PC-9 (cell line): ENCODE measurements around the gene RAB28. TPM values are rescaled to one million over a fixed set of nuclear protein-coding genes. Genes with fewer than 3 reads are reported as not detected.

Experiments used
- BruUV-seq: library from RNA; stranded (reverse); fragments of 400-500 nt; replicated peaks from 2 replicates; lab custom pipeline; 2021; lab: Mats Ljungman, UMichigan
- CTCF ChIA-PET: fragments of 300-600 bp; sonication (Branson Sonifier 250); formaldehyde crosslinking; loops from one replicate; lab custom pipeline; 2022; ENCODE audit warnings: antibody characterized with exemption; lab: Charles Lee
- POLR2A ChIA-PET: fragments of 300-600 bp; sonication (Branson Sonifier 250); formaldehyde crosslinking; loops from one replicate; lab custom pipeline; 2022; ENCODE audit warnings: antibody characterized with exemption; ENCODE audit not compliant: unreplicated experiment; lab: Charles Lee
- DNase-seq, 2 experiments: peaks; one replicate each; pipeline versions ENCODE4 v3.0.0 to v3.0.0-alpha.2; 2015 to 2022; ENCODE audit warnings: mixed read lengths in 1 of 2
- H2AFZ ChIP-seq: fragments of 200-600 bp; sonication (generic); 2 replicates; pipeline ENCODE4 v1.8.1; 2017; ENCODE audit warnings: antibody characterized with exemption
- H3F3A ChIP-seq: fragments of 200-600 bp; sonication (generic); 2 replicates; pipeline ENCODE4 v1.8.1; 2017; ENCODE audit warnings: antibody characterized with exemption, mild to moderate bottlenecking, low read depth; ENCODE audit not compliant: insufficient read depth
- H3K27ac ChIP-seq: fragments of 200-600 bp; sonication (generic); 2 replicates; pipeline ENCODE4 v1.6.1; 2016; ENCODE audit warnings: mixed run types
- H3K27me3 ChIP-seq: fragments of 200-600 bp; sonication (generic); 2 replicates; pipeline ENCODE4 v1.6.1; 2016; ENCODE audit warnings: low read depth, mixed run types; ENCODE audit not compliant: insufficient read depth
- H3K36me3 ChIP-seq: fragments of 200-600 bp; sonication (generic); 2 replicates; pipeline ENCODE4 v1.6.1; 2016; ENCODE audit warnings: low read depth, mixed run types
- H3K4me1 ChIP-seq: fragments of 200-600 bp; sonication (generic); replicated peaks from 2 replicates; pipeline ENCODE4 v1.6.1; 2016; ENCODE audit warnings: mixed run types; ENCODE audit not compliant: insufficient read depth
- H3K4me2 ChIP-seq: fragments of 200-600 bp; sonication (generic); 2 replicates; pipeline ENCODE4 v1.6.1; 2017; ENCODE audit warnings: mixed run types
- H3K4me3 ChIP-seq: fragments of 200-600 bp; sonication (generic); 2 replicates; pipeline ENCODE4 v1.6.1; 2016; ENCODE audit warnings: mixed run types
- H3K79me2 ChIP-seq: fragments of 200-600 bp; sonication (generic); 2 replicates; pipeline ENCODE4 v1.6.1; 2017; ENCODE audit warnings: low read depth, mixed run types
- H3K9me2 ChIP-seq: fragments of 200-600 bp; sonication (generic); 2 replicates; pipeline ENCODE4 v1.8.1; 2017; ENCODE audit warnings: mild to moderate bottlenecking; ENCODE audit not compliant: insufficient read depth
- H3K9me3 ChIP-seq: fragments of 200-600 bp; sonication (generic); 2 replicates; pipeline ENCODE4 v1.8.1; 2016; ENCODE audit warnings: low read depth; ENCODE audit not compliant: insufficient read depth
- H4K20me1 ChIP-seq: fragments of 200-600 bp; sonication (generic); 2 replicates; pipeline ENCODE4 v1.8.1; 2017; ENCODE audit not compliant: insufficient read depth
- EZH2 ChIP-seq: fragments of 200-600 bp; sonication (generic); IDR thresholded peaks from 2 replicates; pipeline ENCODE4 v1.8.0; 2017; ENCODE audit warnings: antibody characterized with exemption, low read depth
- intact Hi-C: fragments of 100-400 bp; cut with micrococcal nuclease; formaldehyde crosslinking; loops from one replicate; pipeline ENCODE4 v1.10.0; 2022; ENCODE audit not compliant: unreplicated experiment
- total RNA-seq: library from RNA; stranded (reverse); gene quantifications from 2 replicates; pipeline ENCODE4 v1.2.3, GENCODE V29; 2021
- TF ChIP-seq, protein P1 (sequence below): fragments of 200-600 bp; sonication (generic); conservative IDR thresholded peaks from 2 replicates; pipeline ENCODE4 v1.6.1; 2017; ENCODE audit warnings: mixed run types, antibody characterized with exemption, mild to moderate bottlenecking, moderate library complexity

The RAB28 gene
- total RNA-seq, 1 experiment from 2014 or later: 17.5 TPM

DNA sequence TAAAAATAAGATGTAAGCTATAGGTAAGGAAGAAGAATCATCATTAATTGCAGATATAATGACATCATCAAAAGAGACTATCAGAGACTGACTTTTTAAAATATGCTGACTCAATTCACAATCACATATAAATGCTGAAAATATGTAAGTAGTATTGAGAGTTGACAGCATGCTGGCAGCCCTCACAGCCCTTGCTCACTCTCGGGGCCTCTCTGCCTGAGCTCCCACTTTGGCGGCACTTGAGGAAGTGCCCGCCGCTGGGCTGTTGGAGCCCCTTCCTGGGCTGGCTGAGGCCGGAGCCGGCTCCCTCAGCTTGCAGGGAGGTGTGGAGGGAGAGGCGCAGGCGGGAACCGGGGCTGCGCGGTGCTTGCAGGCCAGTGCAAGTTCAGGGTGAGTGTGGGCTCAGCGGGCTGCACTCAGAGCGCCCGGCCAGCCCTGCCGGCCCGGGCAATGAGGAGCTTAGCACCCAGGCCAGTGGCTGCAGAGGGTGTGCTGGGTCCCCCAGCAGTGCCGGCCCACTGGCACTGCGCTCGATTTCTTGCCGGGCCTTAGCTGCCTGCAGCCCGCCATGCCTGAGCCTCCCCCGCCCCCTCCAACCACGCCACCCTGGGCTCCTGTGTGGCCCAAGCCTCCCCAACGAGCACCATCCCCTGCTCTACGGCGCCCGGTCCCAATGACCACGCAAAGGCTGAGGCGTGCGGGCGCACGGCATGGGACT, 68.9 kb downstream of the RAB28 start:
- ChIA-PET POLR2A (no interaction called here), CTCF (interaction anchor here (0.6 kb wide), 1 partner anchor 573 kb away, joined by 5 read pairs; no protein-coding TSS in a partner anchor)
- no peaks in the 10 kb centered on the region for H3K36me3 ChIP-seq
- no peaks in the 10 kb centered on the region for H3K79me2 ChIP-seq
- H3K4me3 ChIP-seq: no peak overlapping the region
- H3K27ac ChIP-seq: no peak overlapping the region
- no peak for TF ChIP-seq EZH2
- TF ChIP-seq, protein P1, sequence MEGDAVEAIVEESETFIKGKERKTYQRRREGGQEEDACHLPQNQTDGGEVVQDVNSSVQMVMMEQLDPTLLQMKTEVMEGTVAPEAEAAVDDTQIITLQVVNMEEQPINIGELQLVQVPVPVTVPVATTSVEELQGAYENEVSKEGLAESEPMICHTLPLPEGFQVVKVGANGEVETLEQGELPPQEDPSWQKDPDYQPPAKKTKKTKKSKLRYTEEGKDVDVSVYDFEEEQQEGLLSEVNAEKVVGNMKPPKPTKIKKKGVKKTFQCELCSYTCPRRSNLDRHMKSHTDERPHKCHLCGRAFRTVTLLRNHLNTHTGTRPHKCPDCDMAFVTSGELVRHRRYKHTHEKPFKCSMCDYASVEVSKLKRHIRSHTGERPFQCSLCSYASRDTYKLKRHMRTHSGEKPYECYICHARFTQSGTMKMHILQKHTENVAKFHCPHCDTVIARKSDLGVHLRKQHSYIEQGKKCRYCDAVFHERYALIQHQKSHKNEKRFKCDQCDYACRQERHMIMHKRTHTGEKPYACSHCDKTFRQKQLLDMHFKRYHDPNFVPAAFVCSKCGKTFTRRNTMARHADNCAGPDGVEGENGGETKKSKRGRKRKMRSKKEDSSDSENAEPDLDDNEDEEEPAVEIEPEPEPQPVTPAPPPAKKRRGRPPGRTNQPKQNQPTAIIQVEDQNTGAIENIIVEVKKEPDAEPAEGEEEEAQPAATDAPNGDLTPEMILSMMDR: no peak
- no peaks in the 10 kb centered on the region for H3F3A ChIP-seq
- H2AFZ ChIP-seq: no peak overlapping the region
- H3K9me2 ChIP-seq: no peaks in the 10 kb centered on the region
- no peaks in the 10 kb centered on the region for H3K9me3 ChIP-seq
- H3K27me3 ChIP-seq: no peaks in the 10 kb centered on the region
- no peak for DNase-seq
- H3K4me1 ChIP-seq: no peaks in the 10 kb centered on the region
- intact Hi-C loops: no loop called here
- H3K4me2 ChIP-seq: no peak overlapping the region
- H4K20me1 ChIP-seq: no peaks in the 10 kb centered on the region
- no TSS peak for BruUV-seq

DNA sequence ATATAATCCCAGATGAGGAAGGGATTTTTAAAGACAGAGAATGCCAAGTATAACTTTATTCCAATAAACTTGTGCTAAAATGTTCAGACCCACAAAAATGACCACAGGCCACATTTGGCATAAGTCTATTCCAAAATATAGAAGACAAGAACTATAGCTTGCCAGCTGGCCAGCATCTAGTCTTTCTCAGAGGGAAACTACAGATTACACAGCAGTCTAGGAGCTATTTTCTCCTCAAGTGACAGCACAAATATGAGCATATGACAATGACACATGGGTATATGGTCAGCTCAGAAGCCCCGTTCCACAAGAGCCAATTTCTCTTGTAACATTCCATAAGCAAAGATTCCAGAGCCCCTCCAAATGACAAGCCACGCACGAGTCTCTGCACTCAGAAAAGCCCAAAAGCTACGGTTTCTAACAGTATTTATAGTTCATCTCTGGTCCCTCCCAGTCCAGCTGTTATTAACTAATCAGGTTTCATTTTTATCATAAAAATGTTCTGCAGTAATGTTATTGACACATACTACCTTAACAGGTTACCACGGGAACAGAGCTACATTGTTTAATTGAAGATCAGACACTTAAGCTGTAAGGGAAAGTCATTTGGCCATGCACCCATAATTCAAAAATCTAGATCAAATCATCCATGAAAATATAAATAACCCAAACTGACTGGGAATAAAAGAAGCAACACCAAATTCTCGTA, 70.3 kb downstream of the RAB28 start:
- no peak for TF ChIP-seq EZH2
- TF ChIP-seq, protein P1: no peak
- no TSS peak for BruUV-seq

DNA sequence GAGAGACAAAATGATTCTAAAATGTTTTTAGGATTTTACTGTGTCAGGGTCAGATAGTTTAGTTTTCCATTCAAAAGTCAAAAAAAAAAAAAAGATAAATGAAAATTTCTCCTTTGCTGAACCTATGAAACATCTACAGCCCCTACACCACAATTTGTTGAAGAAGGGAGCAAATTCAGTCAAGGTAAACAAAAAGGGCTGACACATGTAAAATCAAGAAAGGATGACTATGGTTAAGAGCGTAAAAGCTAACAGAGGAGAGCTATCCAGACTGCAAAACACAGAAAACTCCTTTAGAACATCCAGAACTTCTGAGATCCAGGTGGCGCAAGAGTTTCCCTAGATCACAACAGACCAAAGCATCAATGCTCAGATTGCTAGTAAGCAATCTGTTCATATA, 72.2 kb downstream of the RAB28 start:
- Histone ChIP-seq H2AFZ (no peak overlapping the region), H3K4me1 (no peaks in the 10 kb centered on the region), H3K9me3 (no peaks in the 10 kb centered on the region), H3K36me3 (no peaks in the 10 kb centered on the region), H3K4me3 (no peak overlapping the region), H3K27ac (no peak overlapping the region), H3K4me2 (no peak overlapping the region), H3K27me3 (no peaks in the 10 kb centered on the region), H3F3A (no peaks in the 10 kb centered on the region), H3K79me2 (no peaks in the 10 kb centered on the region), H4K20me1 (no peaks in the 10 kb centered on the region), H3K9me2 (no peaks in the 10 kb centered on the region)
- CTCF ChIA-PET: no interaction called here
- no peak for TF ChIP-seq EZH2
- TF ChIP-seq, protein P1: no peak
- POLR2A ChIA-PET: no interaction called here
- no TSS peak for BruUV-seq
- intact Hi-C loops: no loop called here
- no peak for DNase-seq

More for the DNA sequence above, 70.3 kb downstream of the RAB28 start:
- H3K9me3 ChIP-seq: no peaks in the 10 kb centered on the region
- H2AFZ ChIP-seq: no peak overlapping the region
- ChIA-PET POLR2A (no interaction called here), CTCF (no interaction called here)
- no peaks in the 10 kb centered on the region for H4K20me1 ChIP-seq
- H3K9me2 ChIP-seq: no peaks in the 10 kb centered on the region
- no peak overlapping the region for H3K27ac ChIP-seq
- H3K4me1 ChIP-seq: no peaks in the 10 kb centered on the region
- H3K27me3 ChIP-seq: no peaks in the 10 kb centered on the region
- H3F3A ChIP-seq: no peaks in the 10 kb centered on the region
- intact Hi-C loops: no loop called here
- H3K4me2 ChIP-seq: no peak overlapping the region
- no peak overlapping the region for H3K4me3 ChIP-seq
- no peaks in the 10 kb centered on the region for H3K79me2 ChIP-seq
- H3K36me3 ChIP-seq: no peaks in the 10 kb centered on the region
- no peak for DNase-seq
